Cortex of kidney (tissue), 1 donor: Measurements from ENCODE around the gene ATG9A.
"Not testable (repeated sequence)": the region's sequence is repeated elsewhere in the genome, so short reads cannot be mapped to it uniquely, and the experiment has no call there.

Source experiments
- DNase-seq: peaks from one replicate; lab custom pipeline; 2025; lab: John Stamatoyannopoulos, UW

ATG9A gene, protein sequence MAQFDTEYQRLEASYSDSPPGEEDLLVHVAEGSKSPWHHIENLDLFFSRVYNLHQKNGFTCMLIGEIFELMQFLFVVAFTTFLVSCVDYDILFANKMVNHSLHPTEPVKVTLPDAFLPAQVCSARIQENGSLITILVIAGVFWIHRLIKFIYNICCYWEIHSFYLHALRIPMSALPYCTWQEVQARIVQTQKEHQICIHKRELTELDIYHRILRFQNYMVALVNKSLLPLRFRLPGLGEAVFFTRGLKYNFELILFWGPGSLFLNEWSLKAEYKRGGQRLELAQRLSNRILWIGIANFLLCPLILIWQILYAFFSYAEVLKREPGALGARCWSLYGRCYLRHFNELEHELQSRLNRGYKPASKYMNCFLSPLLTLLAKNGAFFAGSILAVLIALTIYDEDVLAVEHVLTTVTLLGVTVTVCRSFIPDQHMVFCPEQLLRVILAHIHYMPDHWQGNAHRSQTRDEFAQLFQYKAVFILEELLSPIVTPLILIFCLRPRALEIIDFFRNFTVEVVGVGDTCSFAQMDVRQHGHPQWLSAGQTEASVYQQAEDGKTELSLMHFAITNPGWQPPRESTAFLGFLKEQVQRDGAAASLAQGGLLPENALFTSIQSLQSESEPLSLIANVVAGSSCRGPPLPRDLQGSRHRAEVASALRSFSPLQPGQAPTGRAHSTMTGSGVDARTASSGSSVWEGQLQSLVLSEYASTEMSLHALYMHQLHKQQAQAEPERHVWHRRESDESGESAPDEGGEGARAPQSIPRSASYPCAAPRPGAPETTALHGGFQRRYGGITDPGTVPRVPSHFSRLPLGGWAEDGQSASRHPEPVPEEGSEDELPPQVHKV

DNA sequence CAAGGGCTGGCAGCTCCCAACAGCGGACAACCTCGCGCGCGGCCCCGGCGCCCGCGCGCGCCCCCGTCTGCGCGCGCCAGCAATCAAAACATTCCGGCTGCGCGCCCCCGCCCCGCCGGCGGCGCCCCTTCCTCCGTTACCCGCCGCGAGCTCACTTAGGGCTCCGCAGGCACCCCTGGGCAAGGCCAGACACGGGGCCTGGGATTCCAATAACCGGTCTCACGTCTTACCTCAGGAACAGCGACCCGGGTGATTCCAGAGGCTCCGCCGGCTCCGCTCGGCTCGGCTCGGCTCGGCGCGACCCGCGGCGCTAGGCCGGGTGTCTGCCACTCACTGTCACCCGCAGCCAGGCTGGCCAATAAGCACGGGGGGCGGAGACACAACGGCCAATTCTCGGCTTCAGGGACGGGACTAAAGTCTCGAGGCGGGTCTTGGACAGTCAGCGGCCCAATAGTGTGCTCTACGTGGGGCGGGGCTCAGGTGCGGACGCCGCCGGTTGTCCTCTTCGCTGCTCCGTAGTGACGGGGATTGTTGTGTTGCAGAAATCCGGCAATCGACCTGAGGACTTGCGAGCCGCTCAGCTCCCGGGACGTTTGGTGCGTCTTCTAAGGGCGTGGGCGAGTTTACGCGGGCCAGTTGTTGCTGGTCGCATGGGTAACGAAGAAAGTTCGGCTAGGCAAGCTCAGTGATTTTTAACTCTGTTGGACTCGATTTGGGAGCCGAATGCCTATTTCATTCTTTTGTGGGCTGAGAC lies at the start of gene ATG9A, which contains the start of gene ANKZF1:
TSS of gene ATG9A (minus strand) at position 332 of the 754 bp plus-strand sequence. CDS start 1,612 bp downstream, outside the sequence.
TSS of gene ANKZF1 (plus strand) at position 502 of the 754 bp plus-strand sequence. CDS start 452 bp downstream, outside the sequence.
- peak; percentile 54 for DNase-seq

DNA sequence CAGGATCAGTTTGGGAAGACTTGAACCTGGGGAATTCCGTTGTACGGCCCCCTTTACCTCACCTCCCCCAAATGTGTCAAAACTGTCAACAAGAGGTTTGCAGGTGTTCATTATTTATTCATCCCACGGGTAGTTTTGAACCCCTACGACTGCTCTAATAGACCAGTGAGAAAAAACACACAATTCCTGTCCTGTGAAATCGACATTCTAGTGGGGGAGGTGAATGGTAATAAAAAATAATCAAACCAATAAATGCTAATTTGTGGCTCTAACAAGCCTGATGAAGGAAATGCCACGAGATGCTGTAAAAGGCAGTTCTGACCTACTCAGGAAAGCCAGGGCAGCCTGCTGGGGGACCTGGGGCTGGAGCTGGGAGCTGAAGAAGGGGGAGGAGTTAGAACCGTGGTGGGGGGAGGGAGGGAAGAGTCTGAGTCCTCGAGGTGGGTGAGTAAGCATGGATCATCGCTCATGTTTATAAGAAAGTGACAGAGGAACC lies 49.3 kb upstream of the ATG9A start:
- no peak for DNase-seq

DNA sequence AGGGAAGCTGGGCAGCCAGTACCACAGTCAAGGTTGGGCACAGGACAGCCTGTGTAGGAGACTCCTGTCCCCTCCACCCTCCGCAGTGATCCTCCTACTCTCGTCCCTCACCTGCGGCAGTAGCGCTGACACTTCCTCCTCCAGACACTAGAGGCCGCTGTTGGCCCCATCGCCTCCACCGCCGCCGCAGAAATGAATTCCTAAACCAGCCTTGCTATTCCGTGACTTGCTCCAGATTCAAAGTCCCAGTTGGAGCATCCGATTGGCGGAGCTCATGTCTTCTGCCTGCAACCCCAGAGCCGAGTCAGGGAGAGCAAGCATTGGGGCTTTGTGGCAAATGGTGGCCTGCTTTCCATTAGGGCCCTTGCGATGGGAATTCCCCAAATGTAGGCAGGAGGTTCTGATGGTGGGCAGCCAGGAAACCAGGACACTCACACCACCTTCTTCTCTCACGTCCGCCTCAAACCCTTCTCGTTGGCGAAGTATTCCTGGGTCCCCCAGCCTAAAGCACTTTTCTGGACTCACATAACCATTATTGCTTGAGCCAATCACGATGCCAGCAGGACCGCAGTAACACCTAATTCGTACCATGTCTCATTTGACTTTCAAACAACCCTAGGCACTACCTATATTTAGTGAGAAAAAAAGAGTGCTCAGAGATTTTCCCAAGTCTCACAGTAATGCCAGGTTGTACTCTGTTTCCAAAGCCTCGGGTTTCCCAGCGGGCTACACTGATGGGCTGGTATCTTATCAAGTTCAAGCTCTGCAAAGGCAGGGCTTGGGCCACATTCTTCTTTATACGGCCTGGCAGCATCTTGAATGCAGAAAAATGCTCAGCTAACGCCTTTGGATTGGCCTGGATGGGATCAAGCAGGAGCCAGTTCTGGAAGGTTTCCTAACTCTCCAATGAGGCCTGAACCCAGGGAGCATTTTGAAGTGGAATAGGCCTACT lies 48.5 kb upstream of the ATG9A start:
- no peak for DNase-seq

DNA sequence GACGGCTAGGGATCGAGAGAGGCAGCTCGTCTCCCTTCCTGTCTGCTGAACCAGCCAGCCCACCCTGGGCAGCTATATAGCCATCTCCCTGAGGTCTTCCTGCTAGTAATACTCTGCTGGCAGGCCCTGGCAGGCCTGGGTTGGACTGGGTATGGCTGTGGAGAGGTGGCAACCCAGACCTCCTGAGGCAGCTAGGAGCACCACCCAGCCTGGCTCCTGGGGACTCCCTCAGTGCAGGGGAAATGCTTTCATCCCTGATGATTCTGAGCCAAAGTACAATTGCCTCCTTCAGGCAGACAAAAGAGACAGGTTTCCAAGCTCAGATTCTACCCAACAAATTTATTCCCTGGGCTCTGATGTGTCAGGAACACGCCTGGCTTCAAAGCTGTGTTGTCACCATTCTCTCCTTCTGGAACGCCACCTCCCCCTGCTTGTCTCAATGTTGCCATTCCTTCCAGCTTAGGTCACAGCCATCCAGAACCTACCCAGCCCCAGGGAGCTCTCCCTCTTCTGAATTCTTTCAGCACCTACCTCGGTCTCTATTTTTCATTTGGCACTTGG lies 45.0 kb upstream of the ATG9A start:
- DNase-seq = no peak

DNA sequence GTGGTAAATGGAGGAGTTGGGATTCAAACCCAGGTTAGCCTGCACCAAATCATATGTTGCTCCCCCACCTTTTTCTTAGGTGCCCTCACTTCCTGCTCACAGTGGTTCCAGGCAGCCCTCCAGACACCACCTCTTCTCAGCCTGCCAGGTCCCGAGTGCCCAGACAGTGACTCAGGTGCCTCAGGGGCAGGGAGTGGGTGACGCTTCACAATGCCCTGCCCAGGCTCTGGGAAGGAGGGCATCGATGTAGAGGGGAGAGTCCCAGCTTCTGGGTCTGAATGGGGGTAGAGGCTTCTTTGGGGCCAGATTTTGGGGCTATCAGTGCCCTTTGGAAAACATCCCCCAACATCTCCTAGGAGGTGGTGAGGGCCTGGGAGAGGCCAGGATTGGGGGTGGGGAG lies 44.5 kb upstream of the ATG9A start:
- no peak for DNase-seq

DNA sequence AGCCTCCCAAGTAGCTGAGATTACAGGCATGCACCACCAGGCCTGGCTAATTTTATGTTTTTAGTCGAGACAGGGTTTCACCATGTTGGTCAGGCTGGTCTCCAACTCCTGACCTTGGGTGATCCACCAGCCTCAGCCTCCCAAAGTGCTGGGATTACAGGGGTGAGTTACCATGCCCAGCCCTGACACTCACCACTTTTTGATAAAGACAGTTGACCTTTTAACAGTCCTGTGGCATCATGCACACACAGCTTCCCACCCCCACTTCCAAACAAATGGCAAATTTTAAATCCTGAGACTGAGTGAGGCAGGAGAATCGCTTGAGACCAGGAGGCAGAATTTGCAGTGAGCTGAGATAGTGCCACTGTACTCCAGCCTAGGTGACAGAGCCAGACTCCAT lies 43.6 kb upstream of the ATG9A start:
- DNase-seq = no peak

DNA sequence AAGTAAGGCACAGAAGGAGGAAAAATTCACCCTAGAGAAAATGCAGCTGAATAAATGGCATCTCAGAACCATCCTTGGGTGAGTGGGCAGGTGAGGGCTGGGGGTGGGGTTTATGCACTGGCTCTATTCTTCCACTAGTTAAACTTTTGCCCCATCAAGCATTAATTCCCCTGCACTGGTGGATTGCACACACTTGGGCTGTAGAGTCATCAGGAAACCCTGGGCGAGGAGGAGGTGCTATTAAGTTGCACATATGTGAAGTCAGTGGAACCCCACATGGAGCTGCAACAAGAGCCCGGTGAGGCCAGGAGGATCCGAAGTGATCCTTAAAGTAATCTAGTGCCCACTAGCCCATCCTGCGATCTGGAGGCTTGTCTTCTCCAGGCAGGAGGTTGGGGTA lies 42.9 kb upstream of the ATG9A start:
- DNase-seq = no peak

DNA sequence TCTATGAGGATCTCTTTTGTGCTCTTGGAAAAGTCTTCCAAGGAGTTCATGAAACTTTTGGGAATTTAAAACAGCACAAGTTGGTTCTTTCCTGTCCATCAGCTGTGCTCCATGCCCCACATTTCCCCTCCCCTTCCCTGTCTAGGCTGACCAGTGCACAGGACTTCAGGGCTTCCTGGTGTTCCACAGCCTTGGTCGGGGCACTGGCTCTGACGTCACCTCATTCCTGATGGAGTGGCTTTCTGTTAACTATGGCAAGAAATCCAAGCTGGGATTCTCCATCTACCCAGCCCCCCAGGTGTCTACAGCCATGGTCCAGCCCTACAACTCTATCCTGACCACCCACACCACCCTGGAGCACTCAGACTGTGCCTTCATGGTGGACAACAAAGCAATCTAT lies 41.6 kb upstream of the ATG9A start:
- DNase-seq = no peak

DNA sequence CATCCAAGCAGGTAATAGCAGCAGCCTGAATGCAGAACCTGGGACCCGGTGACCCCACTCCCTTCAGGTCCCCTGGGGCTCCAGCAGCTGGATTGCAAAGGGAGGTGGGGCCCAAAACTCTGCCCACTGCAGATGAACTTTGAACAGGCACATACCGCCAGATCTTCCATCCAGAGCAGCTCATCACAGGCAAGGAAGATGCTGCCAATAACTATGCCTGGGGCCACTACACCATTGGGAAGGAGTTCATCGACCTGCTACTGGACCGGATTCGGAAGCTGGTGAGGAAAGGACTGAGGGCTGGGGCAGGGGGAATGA lies 40.6 kb upstream of the ATG9A start:
- no peak for DNase-seq

DNA sequence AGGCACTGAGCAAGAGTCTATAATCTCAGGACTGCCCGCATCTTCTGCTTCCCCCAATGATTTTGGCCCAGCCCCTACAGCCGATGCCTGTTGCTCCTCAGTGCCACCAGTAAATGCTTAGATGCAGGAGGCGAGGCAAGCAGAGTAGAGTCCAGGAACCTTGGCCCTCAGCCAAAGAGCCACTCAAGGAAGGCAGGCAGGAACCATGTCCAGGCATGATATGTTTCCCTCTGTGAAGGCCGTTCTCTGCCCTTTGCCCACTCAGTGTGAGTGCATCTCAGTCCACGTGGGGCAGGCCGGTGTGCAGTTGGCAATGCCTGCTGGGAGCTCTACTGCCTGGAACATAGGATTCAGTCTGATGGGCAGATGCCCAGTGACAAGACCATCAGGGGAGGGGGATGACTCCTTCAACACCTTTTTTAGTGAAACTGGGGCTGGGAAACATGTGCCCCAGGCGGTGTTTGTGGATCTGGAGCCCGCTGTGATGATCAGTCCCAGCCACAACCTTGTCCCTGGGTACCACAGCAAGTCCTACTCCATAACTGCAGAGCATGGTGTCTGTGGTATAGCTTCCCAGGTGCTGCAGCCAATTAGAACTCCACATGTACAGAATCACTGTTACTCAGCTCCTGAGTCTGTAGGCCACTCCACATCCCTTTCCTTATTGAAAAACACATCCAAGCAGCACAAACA lies 40.1 kb upstream of the ATG9A start:
- no peak for DNase-seq

DNA sequence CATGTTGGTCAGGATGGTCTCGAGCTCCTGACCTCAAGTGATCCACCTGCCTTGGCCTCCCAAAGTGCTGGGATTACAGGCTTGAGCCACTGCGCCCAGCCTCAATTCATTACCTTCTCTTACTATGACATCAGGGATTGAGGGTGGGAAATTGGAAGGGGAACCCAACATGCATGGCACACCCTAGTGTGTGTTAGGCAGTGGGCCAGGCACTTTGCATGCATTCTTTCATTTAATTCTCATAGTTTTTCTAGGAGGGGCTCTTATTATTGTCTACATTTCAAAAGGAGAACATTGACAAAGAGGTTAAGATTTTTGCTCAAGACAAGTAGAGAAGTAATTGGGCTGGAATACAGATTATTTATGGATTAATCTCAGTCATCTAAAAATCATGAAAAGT lies 38.9 kb upstream of the ATG9A start:
- DNase-seq = no peak

DNA sequence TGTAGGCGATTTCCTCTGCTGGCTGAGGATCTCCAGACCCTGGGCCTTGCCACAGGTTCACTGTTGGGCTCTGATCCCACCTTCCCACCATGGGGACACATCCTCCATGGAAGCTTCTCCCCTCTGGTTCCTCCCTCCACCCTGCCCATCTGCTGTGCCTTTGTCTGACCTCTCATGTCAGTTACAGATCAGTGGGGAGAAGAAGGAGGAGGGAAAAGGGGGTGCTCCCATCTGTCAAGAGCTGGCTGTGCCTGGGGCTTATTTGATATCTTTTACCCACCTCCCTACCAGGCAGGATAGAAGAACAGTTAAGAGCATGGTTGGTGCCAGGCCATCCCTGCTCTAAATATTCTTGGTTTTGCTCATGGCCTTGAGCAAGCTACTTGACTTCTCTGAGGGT lies 37.5 kb upstream of the ATG9A start:
- no peak for DNase-seq

DNA sequence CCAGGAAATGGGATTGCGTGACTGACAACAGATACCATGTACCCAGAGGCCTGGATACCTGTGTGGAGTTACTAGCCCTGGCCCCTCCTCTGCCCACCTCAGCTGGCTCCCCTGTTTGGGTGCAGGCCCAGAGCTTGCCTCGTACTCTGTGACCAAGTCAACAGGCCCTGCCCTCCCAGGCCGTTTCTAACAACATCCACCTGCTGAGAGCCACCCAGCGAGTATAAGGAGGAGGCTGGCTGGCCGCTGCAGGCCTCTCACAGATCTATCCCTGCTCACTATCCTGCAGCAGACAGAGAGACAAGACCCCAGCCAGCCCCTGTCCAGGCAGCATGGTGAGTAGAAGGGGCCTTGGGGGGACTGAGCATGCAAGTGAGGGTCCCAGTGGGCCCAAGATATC lies 36.8 kb upstream of the ATG9A start:
- DNase-seq = no peak

DNA sequence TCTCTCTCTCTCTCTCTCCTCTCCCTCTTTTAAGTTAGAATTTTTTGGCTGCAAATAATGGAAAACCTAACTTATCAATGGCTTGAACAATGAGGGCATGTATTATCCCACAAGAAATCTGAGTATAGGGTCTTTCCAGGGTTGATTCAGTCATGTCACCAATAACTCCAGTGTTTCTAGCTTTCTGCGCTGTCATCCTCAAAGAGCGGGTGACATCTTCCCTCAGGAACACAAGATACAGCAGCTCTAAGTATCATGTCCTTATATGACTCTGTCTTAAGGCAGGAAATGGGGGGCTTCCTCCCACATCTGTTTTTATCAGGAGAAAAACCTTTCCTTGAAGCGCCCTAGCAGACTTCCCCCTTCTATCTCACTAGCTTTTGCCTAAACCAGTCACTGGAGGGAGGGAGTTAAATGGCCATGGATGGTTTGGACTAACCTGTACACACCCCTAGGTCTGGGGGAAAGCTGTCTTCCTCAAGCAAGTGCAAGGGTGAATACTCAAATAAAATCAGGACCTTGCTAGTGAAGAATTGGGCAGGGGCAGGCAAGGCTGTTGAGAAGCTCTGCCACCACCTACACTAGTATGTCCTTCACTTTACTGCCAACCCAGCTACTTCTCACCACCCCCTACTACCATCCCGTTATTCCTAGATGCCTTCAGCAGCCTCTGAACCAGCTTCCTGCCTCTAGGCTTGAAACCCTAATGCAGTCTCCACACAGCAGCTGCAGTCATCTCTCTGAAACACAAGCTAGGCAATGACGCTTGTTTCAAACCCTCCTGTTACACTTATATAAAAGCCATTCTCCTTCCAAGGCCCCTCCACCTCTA lies 31.8 kb upstream of the ATG9A start:
- no peak for DNase-seq

DNA sequence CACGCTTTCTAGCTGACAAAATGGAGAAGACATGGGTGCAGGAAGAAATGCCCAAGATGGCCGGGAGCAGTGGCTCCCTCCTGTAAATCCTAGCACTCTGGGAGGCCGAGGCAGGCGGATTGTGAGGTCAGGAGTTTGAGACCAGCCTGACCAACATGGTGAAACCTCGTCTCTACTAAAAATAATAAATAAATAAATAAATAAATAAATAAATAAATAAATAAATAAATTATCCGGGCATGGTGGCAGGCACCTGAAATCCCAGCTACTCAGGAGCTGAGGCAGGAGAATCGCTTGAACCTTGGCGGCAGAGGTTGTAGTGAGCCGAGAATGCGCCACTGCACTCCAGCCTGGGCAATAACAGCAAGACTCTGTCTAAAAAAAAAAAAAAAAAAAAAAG lies 29.5 kb upstream of the ATG9A start:
- DNase-seq = not testable (repeated sequence)

DNA sequence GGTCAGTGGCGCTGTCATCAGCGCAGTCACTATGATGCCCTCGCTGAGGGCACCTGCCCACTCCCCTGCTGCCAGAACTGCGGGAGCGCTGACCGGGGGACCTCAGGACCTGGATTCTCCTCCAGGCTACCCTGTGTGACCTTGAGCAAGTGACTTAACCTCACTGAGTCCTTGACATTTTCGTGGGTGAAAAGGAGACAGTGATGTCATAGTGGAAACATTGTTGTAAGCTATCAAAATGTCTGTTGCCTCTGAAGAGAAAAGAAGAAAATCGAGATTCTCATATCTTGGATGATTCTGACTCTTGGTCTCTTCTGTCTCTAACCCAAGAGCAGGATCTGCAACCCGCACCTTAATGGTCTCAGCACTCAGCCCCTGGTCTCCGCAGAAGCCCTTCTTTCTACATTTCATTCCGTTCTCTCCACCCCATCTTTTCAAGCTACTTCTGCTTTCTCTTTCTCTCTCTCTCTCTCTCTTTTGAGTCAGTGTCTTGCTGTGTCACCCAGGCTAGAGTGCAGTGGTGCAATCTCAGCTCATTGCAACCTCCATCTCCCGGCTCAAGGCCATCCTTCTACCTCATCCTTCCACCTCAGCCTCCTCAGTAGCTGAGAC lies 25.3 kb upstream of the ATG9A start:
- no peak for DNase-seq

DNA sequence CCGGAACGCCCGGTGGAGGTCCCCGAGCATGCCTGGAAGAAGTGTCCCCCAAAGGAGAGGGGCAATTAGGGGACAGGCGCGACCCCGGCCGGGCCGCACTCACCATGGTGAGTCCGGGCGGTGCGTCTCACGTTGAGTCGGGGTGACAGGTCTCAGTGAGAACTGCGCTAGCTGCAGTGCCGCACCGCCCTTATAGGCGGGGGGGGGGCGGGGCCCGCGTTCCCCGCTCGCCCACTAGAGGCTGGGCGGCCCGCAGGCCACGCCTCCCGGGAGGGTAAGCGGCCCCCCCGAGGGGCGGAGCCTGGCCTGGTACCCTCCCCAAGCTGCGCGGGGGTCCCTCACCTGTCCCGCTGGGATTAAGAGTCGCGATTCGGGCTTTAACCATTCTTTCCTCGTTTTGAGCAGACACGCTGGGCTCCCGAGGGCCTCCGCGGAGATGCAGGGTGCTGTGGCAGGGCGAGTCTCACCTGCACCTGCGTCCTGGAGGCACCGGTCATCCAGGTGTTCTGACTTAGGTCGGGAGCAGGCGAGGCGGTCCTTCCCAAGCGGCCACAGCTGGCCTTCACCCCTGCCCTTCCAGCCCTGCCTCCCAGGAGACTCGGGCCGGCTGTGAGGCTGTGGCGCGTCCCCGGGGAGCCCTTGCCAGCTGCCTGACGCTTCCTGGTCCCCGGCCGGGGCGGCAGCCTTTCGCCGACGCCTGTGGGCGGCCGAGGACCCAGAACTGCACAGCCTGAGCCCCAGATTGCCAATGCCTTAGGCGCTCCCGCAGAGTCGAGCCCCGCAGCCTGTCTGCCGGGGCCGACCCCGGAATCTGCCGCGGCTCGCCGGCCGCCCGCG lies 24.5 kb upstream of the ATG9A start, which contains the start of gene TUBA4A:
TSS of gene TUBA4A (minus strand) at position 166 of the 837 bp plus-strand sequence. CDS start at position 106, 60 bp downstream.
- no peak for DNase-seq
